ENCODE measurements around the gene PIK3CB. TPM values are rescaled to one million over a fixed set of nuclear protein-coding genes. Genes with fewer than 3 reads are reported as not detected.
"Not testable (repeated sequence)": the region's sequence is repeated elsewhere in the genome, so short reads cannot be mapped to it uniquely, and the experiment has no call there.

Gene PIK3CB
- polyA plus RNA-seq, 1 of the 3 experiments (the other 2 are of a cell fraction) = 6.8 TPM

DNA sequence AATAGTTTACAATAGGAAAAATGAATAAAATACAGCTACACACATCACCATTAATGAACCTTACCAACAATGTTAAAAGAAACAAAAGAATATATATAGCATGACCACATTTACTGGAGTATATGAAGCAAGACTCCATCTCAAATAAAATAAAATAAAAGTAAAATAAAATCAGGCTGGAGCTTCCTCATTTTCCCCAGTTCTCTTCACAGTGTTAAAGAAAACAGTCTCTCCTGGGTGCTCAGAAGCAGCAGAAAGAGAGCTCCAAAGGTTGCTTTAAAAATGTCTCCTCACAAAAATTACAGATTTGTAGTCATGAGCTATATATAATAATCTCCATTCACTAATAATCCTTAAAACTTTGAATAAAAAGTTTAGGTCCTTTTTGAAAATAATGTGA, 48.8 kb downstream of the PIK3CB start:
- H3K4me3 ChIP-seq (ENCODE audit: low read depth in 2 of 2, low read length in 1 of 2) = no peak overlapping the region
- H3K27ac ChIP-seq (ENCODE audit: low read depth in 2 of 2, low read length in 1 of 2) = no peak overlapping the region
- DNase-seq = no peak
- H3F3A ChIP-seq (replicated peaks; ENCODE audit: insufficient read depth) = no peaks in the 10 kb centered on the region
- no peaks in the 10 kb centered on the region for H3K9me3 ChIP-seq
- H3K36me3 ChIP-seq (replicated peaks in 1 of 2; ENCODE audit: control insufficient read depth in 1 of 2, insufficient read depth in 2 of 2, low read length in 1 of 2) = no peaks in the 10 kb centered on the region
- CTCF ChIA-PET = interaction anchor here (2.3 kb wide), 1 partner anchor 130 kb away, joined by 9 read pairs; no protein-coding TSS in a partner anchor
- H4K20me1 ChIP-seq (ENCODE audit: insufficient read depth) = no peaks in the 10 kb centered on the region
- H3K9ac ChIP-seq = no peak overlapping the region
- H3K4me2 ChIP-seq = no peak overlapping the region
- no peaks in the 10 kb centered on the region for H3K27me3 ChIP-seq (ENCODE audit: insufficient read depth)
- no peaks in the 10 kb centered on the region for H3K4me1 ChIP-seq (ENCODE audit: control insufficient read depth in 1 of 2, insufficient read depth in 2 of 2, low read depth in 1 of 2, low read length in 1 of 2)
- H3K79me2 ChIP-seq (ENCODE audit: insufficient read depth) = no peaks in the 10 kb centered on the region
- TF ChIP-seq EP300 (IDR thresholded peaks at IDR 0.05; ENCODE audit: borderline replicate concordance in 1 of 2, low read depth in 1 of 2, low read length in 1 of 2) (no peak), EZH2phosphoT487 (IDR thresholded peaks at IDR 0.05; ENCODE audit: borderline replicate concordance, low read depth) (no peak), RCOR1 (IDR thresholded peaks at IDR 0.05; ENCODE audit: low read length) (no peak), FOXM1 (IDR thresholded peaks at IDR 0.05; ENCODE audit: low read depth) (no peak), TCF12 (IDR thresholded peaks at IDR 0.05) (no peak), TAF1 (IDR thresholded peaks at IDR 0.05; ENCODE audit: borderline replicate concordance, low read depth, low read length) (no peak), SMC3 (IDR thresholded peaks at IDR 0.05; ENCODE audit: low read depth, low read length) (no peak), YY1 (IDR thresholded peaks at IDR 0.05; ENCODE audit: low read depth) (no peak), ELF1 (IDR thresholded peaks at IDR 0.05) (no peak), NRF1 (IDR thresholded peaks at IDR 0.05; ENCODE audit: low read depth, low read length) (no peak), TEAD4 (IDR thresholded peaks at IDR 0.05; ENCODE audit: borderline replicate concordance, insufficient read depth) (no peak), JUND (IDR thresholded peaks at IDR 0.05) (no peak), FOSL2 (IDR thresholded peaks at IDR 0.05; ENCODE audit: borderline replicate concordance, low read depth) (no peak), GATA2 (CRISPR knock-in tag; IDR thresholded peaks at IDR 0.05) (no peak)
- TF ChIP-seq, protein P1, sequence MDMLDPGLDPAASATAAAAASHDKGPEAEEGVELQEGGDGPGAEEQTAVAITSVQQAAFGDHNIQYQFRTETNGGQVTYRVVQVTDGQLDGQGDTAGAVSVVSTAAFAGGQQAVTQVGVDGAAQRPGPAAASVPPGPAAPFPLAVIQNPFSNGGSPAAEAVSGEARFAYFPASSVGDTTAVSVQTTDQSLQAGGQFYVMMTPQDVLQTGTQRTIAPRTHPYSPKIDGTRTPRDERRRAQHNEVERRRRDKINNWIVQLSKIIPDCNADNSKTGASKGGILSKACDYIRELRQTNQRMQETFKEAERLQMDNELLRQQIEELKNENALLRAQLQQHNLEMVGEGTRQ (IDR thresholded peaks at IDR 0.05; ENCODE audit: borderline replicate concordance, low read depth, low read length) = no peak
- TF ChIP-seq, protein P2, sequence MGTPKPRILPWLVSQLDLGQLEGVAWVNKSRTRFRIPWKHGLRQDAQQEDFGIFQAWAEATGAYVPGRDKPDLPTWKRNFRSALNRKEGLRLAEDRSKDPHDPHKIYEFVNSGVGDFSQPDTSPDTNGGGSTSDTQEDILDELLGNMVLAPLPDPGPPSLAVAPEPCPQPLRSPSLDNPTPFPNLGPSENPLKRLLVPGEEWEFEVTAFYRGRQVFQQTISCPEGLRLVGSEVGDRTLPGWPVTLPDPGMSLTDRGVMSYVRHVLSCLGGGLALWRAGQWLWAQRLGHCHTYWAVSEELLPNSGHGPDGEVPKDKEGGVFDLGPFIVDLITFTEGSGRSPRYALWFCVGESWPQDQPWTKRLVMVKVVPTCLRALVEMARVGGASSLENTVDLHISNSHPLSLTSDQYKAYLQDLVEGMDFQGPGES (IDR thresholded peaks at IDR 0.05; ENCODE audit: low read depth, low read length) = no peak
- TF ChIP-seq, protein P3, sequence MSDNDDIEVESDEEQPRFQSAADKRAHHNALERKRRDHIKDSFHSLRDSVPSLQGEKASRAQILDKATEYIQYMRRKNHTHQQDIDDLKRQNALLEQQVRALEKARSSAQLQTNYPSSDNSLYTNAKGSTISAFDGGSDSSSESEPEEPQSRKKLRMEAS (IDR thresholded peaks at IDR 0.05; ENCODE audit: low read depth) = no peak
- TF ChIP-seq, protein P4, sequence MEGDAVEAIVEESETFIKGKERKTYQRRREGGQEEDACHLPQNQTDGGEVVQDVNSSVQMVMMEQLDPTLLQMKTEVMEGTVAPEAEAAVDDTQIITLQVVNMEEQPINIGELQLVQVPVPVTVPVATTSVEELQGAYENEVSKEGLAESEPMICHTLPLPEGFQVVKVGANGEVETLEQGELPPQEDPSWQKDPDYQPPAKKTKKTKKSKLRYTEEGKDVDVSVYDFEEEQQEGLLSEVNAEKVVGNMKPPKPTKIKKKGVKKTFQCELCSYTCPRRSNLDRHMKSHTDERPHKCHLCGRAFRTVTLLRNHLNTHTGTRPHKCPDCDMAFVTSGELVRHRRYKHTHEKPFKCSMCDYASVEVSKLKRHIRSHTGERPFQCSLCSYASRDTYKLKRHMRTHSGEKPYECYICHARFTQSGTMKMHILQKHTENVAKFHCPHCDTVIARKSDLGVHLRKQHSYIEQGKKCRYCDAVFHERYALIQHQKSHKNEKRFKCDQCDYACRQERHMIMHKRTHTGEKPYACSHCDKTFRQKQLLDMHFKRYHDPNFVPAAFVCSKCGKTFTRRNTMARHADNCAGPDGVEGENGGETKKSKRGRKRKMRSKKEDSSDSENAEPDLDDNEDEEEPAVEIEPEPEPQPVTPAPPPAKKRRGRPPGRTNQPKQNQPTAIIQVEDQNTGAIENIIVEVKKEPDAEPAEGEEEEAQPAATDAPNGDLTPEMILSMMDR (IDR thresholded peaks at IDR 0.05) = no peak
- TF ChIP-seq, protein P5, sequence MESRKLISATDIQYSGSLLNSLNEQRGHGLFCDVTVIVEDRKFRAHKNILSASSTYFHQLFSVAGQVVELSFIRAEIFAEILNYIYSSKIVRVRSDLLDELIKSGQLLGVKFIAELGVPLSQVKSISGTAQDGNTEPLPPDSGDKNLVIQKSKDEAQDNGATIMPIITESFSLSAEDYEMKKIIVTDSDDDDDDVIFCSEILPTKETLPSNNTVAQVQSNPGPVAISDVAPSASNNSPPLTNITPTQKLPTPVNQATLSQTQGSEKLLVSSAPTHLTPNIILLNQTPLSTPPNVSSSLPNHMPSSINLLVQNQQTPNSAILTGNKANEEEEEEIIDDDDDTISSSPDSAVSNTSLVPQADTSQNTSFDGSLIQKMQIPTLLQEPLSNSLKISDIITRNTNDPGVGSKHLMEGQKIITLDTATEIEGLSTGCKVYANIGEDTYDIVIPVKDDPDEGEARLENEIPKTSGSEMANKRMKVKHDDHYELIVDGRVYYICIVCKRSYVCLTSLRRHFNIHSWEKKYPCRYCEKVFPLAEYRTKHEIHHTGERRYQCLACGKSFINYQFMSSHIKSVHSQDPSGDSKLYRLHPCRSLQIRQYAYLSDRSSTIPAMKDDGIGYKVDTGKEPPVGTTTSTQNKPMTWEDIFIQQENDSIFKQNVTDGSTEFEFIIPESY (IDR thresholded peaks at IDR 0.05; ENCODE audit: borderline replicate concordance, low read depth) = no peak
- TF ChIP-seq, protein P6, sequence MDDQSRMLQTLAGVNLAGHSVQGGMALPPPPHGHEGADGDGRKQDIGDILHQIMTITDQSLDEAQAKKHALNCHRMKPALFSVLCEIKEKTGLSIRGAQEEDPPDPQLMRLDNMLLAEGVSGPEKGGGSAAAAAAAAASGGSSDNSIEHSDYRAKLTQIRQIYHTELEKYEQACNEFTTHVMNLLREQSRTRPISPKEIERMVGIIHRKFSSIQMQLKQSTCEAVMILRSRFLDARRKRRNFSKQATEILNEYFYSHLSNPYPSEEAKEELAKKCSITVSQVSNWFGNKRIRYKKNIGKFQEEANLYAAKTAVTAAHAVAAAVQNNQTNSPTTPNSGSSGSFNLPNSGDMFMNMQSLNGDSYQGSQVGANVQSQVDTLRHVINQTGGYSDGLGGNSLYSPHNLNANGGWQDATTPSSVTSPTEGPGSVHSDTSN (IDR thresholded peaks at IDR 0.05) = no peak
- no peak overlapping the region for H2AFZ ChIP-seq (ENCODE audit: low read depth)
- no peaks in the 10 kb centered on the region for H3K9me2 ChIP-seq
- POLR2A ChIA-PET = no interaction called here

DNA sequence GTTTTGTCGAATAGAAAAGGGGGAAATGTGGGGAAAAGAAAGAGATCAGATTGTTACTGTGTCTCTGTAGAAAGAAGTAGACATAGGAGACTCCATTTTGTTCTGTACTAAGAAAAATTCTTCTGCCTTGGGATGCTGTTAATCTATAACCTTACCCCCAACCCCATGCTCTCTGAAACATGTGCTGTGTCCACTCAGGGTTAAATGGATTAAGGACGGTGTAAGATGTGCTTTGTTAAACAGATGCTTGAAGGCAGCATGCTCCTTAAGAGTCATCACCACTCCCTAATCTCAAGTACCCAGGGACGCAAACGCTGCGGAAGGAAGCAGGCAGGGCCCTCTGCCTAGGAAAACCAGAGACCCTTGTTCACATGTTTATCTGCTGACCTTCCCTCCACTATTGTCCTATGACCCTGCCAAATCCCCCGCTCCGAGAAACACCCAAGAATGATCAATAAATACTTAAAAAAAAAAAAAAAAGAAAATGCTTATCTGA, 49.3 kb downstream of the PIK3CB start:
- H3K4me3 ChIP-seq (ENCODE audit: low read depth in 2 of 2, low read length in 1 of 2); H3K9me2 ChIP-seq; H3K4me2 ChIP-seq; POLR2A ChIA-PET; H3K27me3 ChIP-seq (ENCODE audit: insufficient read depth); H3F3A ChIP-seq (replicated peaks; ENCODE audit: insufficient read depth); H2AFZ ChIP-seq (ENCODE audit: low read depth); H3K27ac ChIP-seq (ENCODE audit: low read depth in 2 of 2, low read length in 1 of 2); H3K36me3 ChIP-seq (replicated peaks in 1 of 2; ENCODE audit: control insufficient read depth in 1 of 2, insufficient read depth in 2 of 2, low read length in 1 of 2); H4K20me1 ChIP-seq (ENCODE audit: insufficient read depth); DNase-seq; H3K79me2 ChIP-seq (ENCODE audit: insufficient read depth); H3K4me1 ChIP-seq (ENCODE audit: control insufficient read depth in 1 of 2, insufficient read depth in 2 of 2, low read depth in 1 of 2, low read length in 1 of 2); H3K9me3 ChIP-seq; H3K9ac ChIP-seq: not testable (repeated sequence)
- WGBS (ENCODE audit: low lambda C conversion rate) = 93% methylated on average over 7 of the region's 7 CpGs
- CTCF ChIA-PET = interaction anchor here (2.3 kb wide), 1 partner anchor 130 kb away, joined by 9 read pairs; no protein-coding TSS in a partner anchor
